Measurements from ENCODE around the gene ZBTB4.

DNA sequence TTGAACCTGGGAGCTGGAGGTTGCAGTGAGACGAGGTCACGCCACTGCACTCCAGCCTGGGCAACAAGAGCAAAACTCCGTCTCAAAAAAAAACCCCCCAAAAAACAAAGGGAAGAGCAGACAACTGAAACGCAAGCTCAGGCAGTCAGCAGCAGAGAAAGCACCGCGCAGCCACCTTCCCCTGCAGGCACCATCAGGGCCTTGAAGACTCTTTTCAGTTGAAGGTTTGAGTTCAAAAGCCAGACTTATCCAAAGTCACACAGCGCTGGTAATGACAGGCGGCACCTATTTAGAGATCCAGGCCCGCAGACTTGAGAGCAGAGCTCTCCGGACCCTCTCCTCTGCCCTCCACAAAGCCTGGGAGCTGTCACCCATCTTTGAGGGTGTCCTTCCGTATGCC, 11.1 kb downstream of the ZBTB4 start:
- TF ChIP-seq, protein P1, sequence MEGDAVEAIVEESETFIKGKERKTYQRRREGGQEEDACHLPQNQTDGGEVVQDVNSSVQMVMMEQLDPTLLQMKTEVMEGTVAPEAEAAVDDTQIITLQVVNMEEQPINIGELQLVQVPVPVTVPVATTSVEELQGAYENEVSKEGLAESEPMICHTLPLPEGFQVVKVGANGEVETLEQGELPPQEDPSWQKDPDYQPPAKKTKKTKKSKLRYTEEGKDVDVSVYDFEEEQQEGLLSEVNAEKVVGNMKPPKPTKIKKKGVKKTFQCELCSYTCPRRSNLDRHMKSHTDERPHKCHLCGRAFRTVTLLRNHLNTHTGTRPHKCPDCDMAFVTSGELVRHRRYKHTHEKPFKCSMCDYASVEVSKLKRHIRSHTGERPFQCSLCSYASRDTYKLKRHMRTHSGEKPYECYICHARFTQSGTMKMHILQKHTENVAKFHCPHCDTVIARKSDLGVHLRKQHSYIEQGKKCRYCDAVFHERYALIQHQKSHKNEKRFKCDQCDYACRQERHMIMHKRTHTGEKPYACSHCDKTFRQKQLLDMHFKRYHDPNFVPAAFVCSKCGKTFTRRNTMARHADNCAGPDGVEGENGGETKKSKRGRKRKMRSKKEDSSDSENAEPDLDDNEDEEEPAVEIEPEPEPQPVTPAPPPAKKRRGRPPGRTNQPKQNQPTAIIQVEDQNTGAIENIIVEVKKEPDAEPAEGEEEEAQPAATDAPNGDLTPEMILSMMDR (conservative IDR thresholded peaks at IDR 0.05; ENCODE audit: low read depth, low read length) = no peak
- TF ChIP-seq EZH2 (IDR thresholded peaks at IDR 0.05; ENCODE audit: borderline replicate concordance, low read depth, low read length, poor library complexity, severe bottlenecking) = no peak

All from A673 (cell line).